Measurements from ENCODE around the gene GNG12. TPM values are rescaled to one million over a fixed set of nuclear protein-coding genes. Genes with fewer than 3 reads are reported as not detected.

GNG12 gene
- total and polyA plus RNA-seq, 9 of the 15 experiments (the other 6 are each of a cell fraction or from before 2014, with no cell fraction given), result 2.6 to 6.0 (median 4.1) TPM

GRCh38 chr1:67682659-67683197, 150.5 kb downstream of the GNG12 start (continued):
- TF ChIP-seq GATAD2A (IDR thresholded peaks at IDR 0.05) (no peak), RCOR1 (IDR thresholded peaks at IDR 0.05; ENCODE audit: borderline replicate concordance in 1 of 2, low read depth in 2 of 2, low read length in 2 of 2) (peak in 1 of 2 experiments; percentile 45; a peak in 2 of 4 replicates), ARID2 (IDR thresholded peaks at IDR 0.05) (no peak), SMARCC2 (IDR thresholded peaks at IDR 0.05; ENCODE audit: low read depth) (peak; percentile 64; the same call in 1 of the 2 replicates), DEAF1 (CRISPR knock-in tag; IDR thresholded peaks at IDR 0.05) (peak; percentile 11; the same call in 1 of the 2 replicates), CBFB (CRISPR knock-in tag; IDR thresholded peaks at IDR 0.05) (no peak), KAT7 (CRISPR knock-in tag; IDR thresholded peaks at IDR 0.05; ENCODE audit: borderline replicate concordance) (no peak), ZNF75A (CRISPR knock-in tag; IDR thresholded peaks at IDR 0.05) (no peak), PHB (CRISPR knock-in tag; IDR thresholded peaks at IDR 0.05) (no peak), MEIS2 (IDR thresholded peaks at IDR 0.05; ENCODE audit: partially characterized antibody) (peak; percentile 82), TRIM25 (IDR thresholded peaks at IDR 0.05; ENCODE audit: borderline replicate concordance) (no peak), NR3C1 (CRISPR knock-in tag; IDR thresholded peaks at IDR 0.05) (no peak), PBX2 (CRISPR knock-in tag; IDR thresholded peaks at IDR 0.05; ENCODE audit: low read depth) (no peak), PBX2 (tag; conservative IDR thresholded peaks at IDR 0.05; ENCODE audit: low read depth) (peak; percentile 58), ZNF282 (CRISPR knock-in tag; IDR thresholded peaks at IDR 0.05) (no peak), DNMT1 (IDR thresholded peaks at IDR 0.05) (no peak), ZNF311 (CRISPR knock-in tag; IDR thresholded peaks at IDR 0.05) (no peak), RNF2 (IDR thresholded peaks at IDR 0.05) (peak; percentile 12; the same call in 1 of the 2 replicates), ZNF174 (CRISPR knock-in tag; IDR thresholded peaks at IDR 0.05) (no peak), ZNF785 (CRISPR knock-in tag; IDR thresholded peaks at IDR 0.05) (no peak), HMG20B (CRISPR knock-in tag; IDR thresholded peaks at IDR 0.05) (no peak), MTA3 (IDR thresholded peaks at IDR 0.05; ENCODE audit: borderline replicate concordance) (0 out of 2 replicates have a peak, but pooled peaks have one; percentile 46), TRIM28 (IDR thresholded peaks at IDR 0.05) (no peak), ZNF668 (CRISPR knock-in tag; IDR thresholded peaks at IDR 0.05) (no peak)

All from K562 (cell line).